Naive thymus-derived CD4-positive, alpha-beta T cell (primary cell): ENCODE data around the gene SPIN4. TPM values are rescaled to one million over a fixed set of nuclear protein-coding genes. Genes with fewer than 3 reads are reported as not detected.
"Not testable (repeated sequence)": the region's sequence is repeated elsewhere in the genome, so short reads cannot be mapped to it uniquely, and the experiment has no call there.

Experiments used
- ATAC-seq: fragments of 150-1000 bp; cut with Tn5 transposase; 2 replicates; pipeline ENCODE4 v1.10.0; 2021; ENCODE audit warnings: mild to moderate bottlenecking, moderate library complexity
- CTCF ChIA-PET: fragments of 350-600 bp; sonication (Branson Sonifier 250); formaldehyde crosslinking; loops from one replicate; lab custom pipeline; 2021; ENCODE audit warnings: antibody characterized with exemption; lab: Charles Lee
- POLR2A ChIA-PET: fragments of 350-600 bp; sonication (Branson Sonifier 250); formaldehyde crosslinking; loops from one replicate; lab custom pipeline; 2021; ENCODE audit warnings: antibody characterized with exemption, inconsistent platforms; lab: Charles Lee
- DNase-seq, 9 donors: peaks; one replicate each; pipeline versions ENCODE4 v3.0.0 to v3.0.0-alpha.2; 2020 to 2022; ENCODE audit warnings: mixed read lengths in 1 of 9
- H3K27ac ChIP-seq: one replicate; pipeline ENCODE4 v1.7.0; 2013; ENCODE audit warnings: mild to moderate bottlenecking, low read depth, low read length, moderate library complexity
- H3K27me3 ChIP-seq, 2 donors: one replicate each; pipeline ENCODE4 v1.7.0; 2013; ENCODE audit warnings: low read length in 2 of 2, mild to moderate bottlenecking in 2 of 2, moderate library complexity in 2 of 2; ENCODE audit not compliant: control insufficient read depth in 2 of 2, insufficient read depth in 2 of 2
- H3K36me3 ChIP-seq, 3 experiments: 1 replicate in 2 of 3; 2 replicates in 1 of 3; pipeline ENCODE4 v1.7.0; 2013; ENCODE audit warnings: low read length in 3 of 3, mild to moderate bottlenecking in 3 of 3, moderate library complexity in 1 of 3; ENCODE audit not compliant: insufficient read depth in 3 of 3, control insufficient read depth in 2 of 3
- H3K4me1 ChIP-seq, 2 donors: one replicate each; pipeline ENCODE4 v1.7.0; 2013; ENCODE audit warnings: low read length in 2 of 2, mild to moderate bottlenecking in 2 of 2, moderate library complexity in 1 of 2; ENCODE audit not compliant: control insufficient read depth in 2 of 2, insufficient read depth in 2 of 2
- H3K4me3 ChIP-seq: 2 replicates; pipeline ENCODE4 v1.7.0; 2013; ENCODE audit warnings: mild to moderate bottlenecking, low read length
- H3K9me3 ChIP-seq, 3 experiments: 1 replicate in 2 of 3; 2 replicates in 1 of 3; pipeline ENCODE4 v1.7.0; 2013; ENCODE audit warnings: low read length in 3 of 3; ENCODE audit not compliant: control insufficient read depth in 2 of 3
- H3K27ac Mint-ChIP-seq, 9 donors: one replicate each; pipeline ENCODE4 v1.8.0; 2020 to 2022; ENCODE audit warnings: mixed read lengths in 9 of 9, mild to moderate bottlenecking in 8 of 9, moderate library complexity in 5 of 9, inconsistent platforms in 2 of 9
- H3K27me3 Mint-ChIP-seq, 5 donors: one replicate each; pipeline ENCODE4 v1.8.0; 2021 to 2022; ENCODE audit warnings: mixed read lengths in 5 of 5, mild to moderate bottlenecking in 1 of 5
- H3K36me3 Mint-ChIP-seq, 5 donors: one replicate each; pipeline ENCODE4 v1.8.0; 2020 to 2022; ENCODE audit warnings: mixed read lengths in 5 of 5, mild to moderate bottlenecking in 3 of 5, inconsistent platforms in 1 of 5
- H3K4me1 Mint-ChIP-seq, 7 donors: one replicate each; pipeline ENCODE4 v1.8.0; 2020 to 2022; ENCODE audit warnings: mixed read lengths in 7 of 7, mild to moderate bottlenecking in 3 of 7, inconsistent platforms in 1 of 7
- H3K4me3 Mint-ChIP-seq, 10 donors: one replicate each; pipeline ENCODE4 v1.8.0; 2020 to 2022; ENCODE audit warnings: mild to moderate bottlenecking in 10 of 10, mixed read lengths in 10 of 10, moderate library complexity in 6 of 10, inconsistent platforms in 2 of 10
- H3K9me3 Mint-ChIP-seq, 11 donors: one replicate each; pipeline ENCODE4 v1.8.0; 2020 to 2022; ENCODE audit warnings: mixed read lengths in 11 of 11, mild to moderate bottlenecking in 4 of 11, inconsistent platforms in 1 of 11, moderate library complexity in 1 of 11
- intact Hi-C, 2 donors: fragments of 100-400 bp; cut with micrococcal nuclease; formaldehyde crosslinking; loops; one replicate each; pipeline ENCODE4 v1.15.1; 2023
- polyA plus RNA-seq, 2 donors: library from polyadenylated mRNA; unstranded; fragments of 300-500 nt; fragmentation: Illumina TruSeq; gene quantifications; one replicate each; pipeline ENCODE4 v1.2.3, GENCODE V29; 2021
- total RNA-seq, 6 experiments: library from RNA in 5 of 6; stranded (reverse) in 5 of 6; gene quantifications; 1 replicate in 5 of 6; 2 replicates in 1 of 6; pipeline ENCODE4 v1.2.3 and lab custom pipeline; 2021 to 2026

Gene SPIN4
- total RNA-seq (1 to 10 TPM in 4 of 5 experiments, under 1 TPM in 1; 0.95 to 6.8 (median 1.9) TPM), polyA plus RNA-seq (under 1 TPM; 0.40 to 0.59 TPM), total RNA-seq (lab: John Stamatoyannopoulos, UW) (1.1 reads per million)

GRCh38 chrX:63350941-63351616 lies at the start of gene SPIN4:
Gene SPIN4 (minus strand): TSS chrX:63351332. CDS start chrX:63350819, 513 bp downstream.
- H3K27ac ChIP-seq: peak within 1 kb of the TSS; percentile 48
- CTCF ChIA-PET: no interaction called here

GRCh38 chrX:63400340-63400739 lies 49.2 kb upstream of the SPIN4 start:
- Mint-ChIP-seq H3K36me3 (peaks cover 0 to 6% (median 0%) of the 10 kb centered on the region in 5 donors), H3K9me3 (peaks cover 0 to 11% (median 2%) of the 10 kb centered on the region in 11 donors), H3K4me1 (peaks cover 0 to 2% (median 0%) of the 10 kb centered on the region in 7 donors), H3K27me3 (no peaks in the 10 kb centered on the region), H3K27ac (no peak overlapping the region), H3K4me3 (no peak overlapping the region)
- intact Hi-C loops: no loop called here
- H3K9me3 ChIP-seq: no peaks in the 10 kb centered on the region
- CTCF ChIA-PET: interaction anchor here (0.6 kb wide), 1 partner anchor 185 kb away, joined by 3 read pairs; no protein-coding TSS in a partner anchor
- no peaks in the 10 kb centered on the region for H3K27me3 ChIP-seq
- no peaks in the 10 kb centered on the region for H3K36me3 ChIP-seq
- H3K27ac ChIP-seq: no peak overlapping the region
- POLR2A ChIA-PET: no interaction called here
- DNase-seq: no peak
- no peak for ATAC-seq
- H3K4me1 ChIP-seq: no peaks in the 10 kb centered on the region
- H3K4me3 ChIP-seq: no peak overlapping the region

More at GRCh38 chrX:63350941-63351616, at the start of gene SPIN4:
- Mint-ChIP-seq H3K9me3 (peaks cover 0 to 2% (median 0%) of the 10 kb centered on the region in 11 donors), H3K4me1 (peaks cover 4 to 35% (median 23%) of the 10 kb centered on the region in 7 donors), H3K27me3 (no peaks in the 10 kb centered on the region), H3K27ac (peak within 1 kb of the TSS in 8 of 9 donors; percentile 70 to 84 (median 81)), H3K36me3 (peaks cover 0 to 3% (median 0%) of the 10 kb centered on the region in 5 donors), H3K4me3 (peak within 1 kb of the TSS; percentile 83 to 98 (median 89))
- ATAC-seq (peak; percentile 92), DNase-seq (peak; percentile 9 to 68 (median 18))
- POLR2A ChIA-PET: no interaction called here
- Histone ChIP-seq H3K27me3 (no peaks in the 10 kb centered on the region), H3K4me1 (peaks cover 0 to 3% of the 10 kb centered on the region in 2 donors), H3K4me3 (peak within 1 kb of the TSS; percentile 72), H3K36me3 (no peaks in the 10 kb centered on the region), H3K9me3 (no peaks in the 10 kb centered on the region)
- intact Hi-C loops: loop anchor here (2.0 to 10.0 kb wide), 5 partner anchors 211 to 1684 kb away; partner anchors contain the start of gene ZC3H12B (in 1 of the 2)

- no peaks in the 10 kb centered on the region for H3K27me3 ChIP-seq
- H3K27ac ChIP-seq: no peak overlapping the region
- H3K4me3 ChIP-seq: no peak overlapping the region
- POLR2A ChIA-PET: no interaction called here
- CTCF ChIA-PET: no interaction called here
- no peaks in the 10 kb centered on the region for H3K9me3 ChIP-seq
- no peaks in the 10 kb centered on the region for H3K36me3 ChIP-seq
- ATAC-seq: no peak
- peaks cover 0 to 2% (median 0%) of the 10 kb centered on the region in 7 donors for H3K4me1 Mint-ChIP-seq
- intact Hi-C loops: no loop called here
- H3K4me1 ChIP-seq: no peaks in the 10 kb centered on the region
- H3K27ac Mint-ChIP-seq: no peak overlapping the region
- no peak for DNase-seq
- H3K36me3 Mint-ChIP-seq: peaks cover 0 to 3% (median 0%) of the 10 kb centered on the region in 5 donors
- no peak overlapping the region for H3K4me3 Mint-ChIP-seq
- peaks cover 0 to 3% (median 0%) of the 10 kb centered on the region in 11 donors for H3K9me3 Mint-ChIP-seq
- no peaks in the 10 kb centered on the region for H3K27me3 Mint-ChIP-seq
These were observed 43.7 kb upstream of the SPIN4 start for GRCh38 chrX:63394872-63395271.

GRCh38 chrX:63393094-63393493 lies 42.0 kb upstream of the SPIN4 start:
- H3K9me3 Mint-ChIP-seq, H3K27ac Mint-ChIP-seq, H3K27ac ChIP-seq, H3K27me3 ChIP-seq, H3K4me1 Mint-ChIP-seq, POLR2A ChIA-PET, DNase-seq, H3K4me3 ChIP-seq, CTCF ChIA-PET, H3K4me3 Mint-ChIP-seq, H3K27me3 Mint-ChIP-seq, H3K9me3 ChIP-seq, H3K4me1 ChIP-seq, ATAC-seq, intact Hi-C loops, H3K36me3 ChIP-seq, H3K36me3 Mint-ChIP-seq: not testable (repeated sequence)

GRCh38 chrX:63387411-63387810 lies 36.3 kb upstream of the SPIN4 start:
- no peak overlapping the region for H3K27ac ChIP-seq
- POLR2A ChIA-PET: no interaction called here
- Mint-ChIP-seq H3K4me3 (no peak overlapping the region), H3K27ac (no peak overlapping the region), H3K36me3 (no peaks in the 10 kb centered on the region), H3K4me1 (no peaks in the 10 kb centered on the region), H3K27me3 (no peaks in the 10 kb centered on the region), H3K9me3 (peaks cover 0 to 3% (median 0%) of the 10 kb centered on the region in 11 donors)
- H3K4me3 ChIP-seq: no peak overlapping the region
- H3K36me3 ChIP-seq: no peaks in the 10 kb centered on the region
- no peaks in the 10 kb centered on the region for H3K9me3 ChIP-seq
- H3K4me1 ChIP-seq: no peaks in the 10 kb centered on the region
- intact Hi-C loops: loop anchor here in 1 of 2 donors (10.0 kb wide), 1 partner anchor 57 kb away; no protein-coding TSS in a partner anchor
- ATAC-seq (no peak), DNase-seq (no peak)
- CTCF ChIA-PET: no interaction called here
- H3K27me3 ChIP-seq: no peaks in the 10 kb centered on the region

- POLR2A ChIA-PET, H3K27ac ChIP-seq, H3K27me3 Mint-ChIP-seq, CTCF ChIA-PET, H3K4me3 ChIP-seq, H3K36me3 ChIP-seq, ATAC-seq, H3K4me1 Mint-ChIP-seq, H3K27me3 ChIP-seq, H3K4me3 Mint-ChIP-seq, H3K9me3 ChIP-seq, DNase-seq, H3K36me3 Mint-ChIP-seq, H3K27ac Mint-ChIP-seq, H3K4me1 ChIP-seq, H3K9me3 Mint-ChIP-seq: not testable (repeated sequence)
- intact Hi-C loops: loop anchor here in 1 of 2 donors (10.0 kb wide), 1 partner anchor 61 kb away; no protein-coding TSS in a partner anchor
These were observed 33.1 kb upstream of the SPIN4 start for GRCh38 chrX:63384263-63384662.
